HepG2 (cell line): Measurements from ENCODE around the gene COL26A1. TPM values are rescaled to one million over a fixed set of nuclear protein-coding genes. Genes with fewer than 3 reads are reported as not detected.
"Not testable (repeated sequence)": the region's sequence is repeated elsewhere in the genome, so short reads cannot be mapped to it uniquely, and the experiment has no call there.

Experiments
- ATAC-seq: fragments of 200-7000 bp; cut with Tn5 transposase; 3 replicates; pipeline ENCODE4 v1.9.1; 2020; ENCODE audit warnings: mild to moderate bottlenecking, moderate library complexity
- BruUV-seq: library from RNA; stranded (reverse); fragments of 400-500 nt; replicated peaks from 2 replicates; lab custom pipeline; 2021; lab: Mats Ljungman, UMichigan
- CTCF ChIA-PET: fragments of 300-600 bp; formaldehyde crosslinking; extraction: SDS; loops from one replicate; lab custom pipeline; 2021; ENCODE audit warnings: low total read pairs, inconsistent platforms, low intra/inter-chr PET ratio; lab: Yijun Ruan, JAX
- POLR2A ChIA-PET: fragments of 350-600 bp; sonication (Branson Sonifier 250); formaldehyde crosslinking; loops from one replicate; lab custom pipeline; 2020; ENCODE audit warnings: antibody characterized with exemption, inconsistent platforms; lab: Yijun Ruan, JAX
- DNase-seq: peaks from one replicate; pipeline ENCODE4 v3.0.0-alpha.2; 2015; ENCODE audit warnings: low spot score
- FAIRE-seq: peaks from 3 replicates; lab custom pipeline; 2011; peaks lifted over from hg19 to GRCh38; lab: Jason Lieb, UNC
- H2AFZ ChIP-seq: one replicate; pipeline ENCODE4 v1.6.1; 2011; ENCODE audit warnings: low read length, inconsistent platforms
- H3K27ac ChIP-seq: fragments of 300-600 bp; 3 replicates; pipeline ENCODE4 v1.8.0; 2011; ENCODE audit warnings: mixed run types, mild to moderate bottlenecking, mixed read lengths, low read length, inconsistent platforms; ENCODE audit not compliant: insufficient read depth; ENCODE audit errors: extremely low read length
- H3K27me3 ChIP-seq, 2 experiments: fragments of 200-600 bp in 1 of 2; 2 replicates in 1 of 2; 3 replicates in 1 of 2; pipeline versions ENCODE4 v1.6.0 to v1.8.0; 2011; ENCODE audit warnings: low read length in 2 of 2, mild to moderate bottlenecking in 2 of 2, moderate library complexity in 2 of 2, inconsistent platforms in 1 of 2; ENCODE audit not compliant: insufficient read depth in 2 of 2, control insufficient read depth in 1 of 2
- H3K36me3 ChIP-seq, 2 experiments: fragments of 200-600 bp in 1 of 2; replicated peaks in 1 of 2; 2 replicates in 1 of 2; 3 replicates in 1 of 2; pipeline versions ENCODE4 v1.5.1 to v1.8.0; 2011; ENCODE audit warnings: low read length in 2 of 2, inconsistent platforms in 1 of 2; ENCODE audit not compliant: insufficient read depth in 2 of 2, control insufficient read depth in 1 of 2
- H3K4me1 ChIP-seq: 2 replicates; pipeline ENCODE4 v1.5.1; 2012; ENCODE audit warnings: low read length, inconsistent platforms; ENCODE audit not compliant: insufficient read depth
- H3K4me2 ChIP-seq: 2 replicates; pipeline ENCODE4 v1.6.0; 2011; ENCODE audit warnings: low read depth, low read length, inconsistent platforms
- H3K4me3 ChIP-seq, 3 experiments: fragments of 200-600 bp in 1 of 3; sonication (generic), shearing (Covaris generic) in 1 of 3; replicated peaks in 1 of 3; 2 replicates each; pipeline ENCODE4 v1.5.1; 2011 to 2016; ENCODE audit warnings: low read length in 3 of 3, inconsistent platforms in 2 of 3, low read depth in 2 of 3, mild to moderate bottlenecking in 2 of 3, control low read depth in 1 of 3, mixed read lengths in 1 of 3; ENCODE audit not compliant: insufficient read depth in 1 of 3
- H3K79me2 ChIP-seq: one replicate; pipeline ENCODE4 v1.6.1; 2011; ENCODE audit warnings: low read length, inconsistent platforms; ENCODE audit not compliant: insufficient read depth
- H3K9ac ChIP-seq: 2 replicates; pipeline ENCODE4 v1.6.0; 2011; ENCODE audit warnings: mild to moderate bottlenecking, low read depth, low read length, inconsistent platforms; ENCODE audit not compliant: insufficient read depth
- H3K9me3 ChIP-seq: 2 replicates; pipeline ENCODE4 v1.5.1; 2012; ENCODE audit warnings: mild to moderate bottlenecking, low read length
- H4K20me1 ChIP-seq: 2 replicates; pipeline ENCODE4 v1.6.0; 2011; ENCODE audit warnings: inconsistent platforms, mild to moderate bottlenecking, low read length, moderate library complexity; ENCODE audit not compliant: insufficient read depth
- AGO2 ChIP-seq: fragments of 200-400 bp; formaldehyde crosslinking; optimal IDR thresholded peaks from 2 replicates; pipeline ENCODE3; 2017; ENCODE audit warnings: mild to moderate bottlenecking, low read depth, low read length, moderate library complexity
- ZNF513 ChIP-seq: sonication (generic); formaldehyde crosslinking; conservative IDR thresholded peaks from 2 replicates; pipeline ENCODE4 v1.5.0; 2020; ENCODE audit warnings: missing genetic modification reagents
- WGBS: methylation state at CpG from one replicate; pipeline ENCODE4 v1.1.6; 2017; ENCODE audit warnings: low lambda C conversion rate; 5-methylcytosine and 5-hydroxymethylcytosine counted together
- in situ Hi-C: cut with HindIII; loops from 2 replicates; pipeline ENCODE4 v1.10.0; 2017; ENCODE audit warnings: low pct_unique_long_range_greater_than_20kb; ENCODE audit not compliant: extremely low pct_ligation_motif_present
- intact Hi-C: fragments of 100-400 bp; cut with micrococcal nuclease; formaldehyde crosslinking; loops from one replicate; pipeline ENCODE4 v1.10.0; 2022; ENCODE audit not compliant: unreplicated experiment
- polyA plus RNA-seq, 8 experiments: library from polyadenylated mRNA; depleted of rRNA in 3 of 8; stranded (reverse) in 7 of 8; unstranded in 1 of 8; fragments of >200 nt; fragmentation: Illumina TruSeq in 4 of 8; extraction: Trizol in 4 of 8; gene quantifications; 2 replicates each; pipeline versions ENCODE4 v1.2.1 to v1.2.3, GENCODE V29; 2011 to 2016; ENCODE audit warnings: low read depth in 4 of 8, missing spikeins in 1 of 8, mixed read lengths in 1 of 8; ENCODE audit not compliant: insufficient read depth in 1 of 8
- total RNA-seq, 5 experiments: library from RNA; depleted of rRNA; stranded (reverse); fragments of >200 nt; fragmentation: Illumina TruSeq; extraction: Trizol; gene quantifications; 2 replicates each; pipeline ENCODE4 v1.2.3, GENCODE V29; 2016; ENCODE audit warnings: low read depth in 1 of 5

COL26A1 gene
- total and polyA plus RNA-seq, 2 of the 13 experiments (the other 11 are each of a cell fraction or from before 2014, with no cell fraction given): 7.8 to 9.2 TPM

- no peak for TF ChIP-seq AGO2
- TF ChIP-seq ZNF513 (CRISPR knock-in tag): no peak
Observed at GRCh38 chr7:101488826-101489572, 126.3 kb downstream of the COL26A1 start (continued).

- CTCF ChIA-PET, H3K36me3 ChIP-seq, H3K27ac ChIP-seq, H3K79me2 ChIP-seq, in situ Hi-C loops, H3K4me2 ChIP-seq, intact Hi-C loops, ATAC-seq, FAIRE-seq, H3K4me1 ChIP-seq, H3K9me3 ChIP-seq, H4K20me1 ChIP-seq, H3K9ac ChIP-seq, DNase-seq, BruUV-seq, POLR2A ChIA-PET, H3K4me3 ChIP-seq, H2AFZ ChIP-seq, H3K27me3 ChIP-seq: not testable (repeated sequence)
- WGBS: 90% methylated on average over 8 of the region's 9 CpGs
Observed at GRCh38 chr7:101490439-101490838, 127.8 kb downstream of the COL26A1 start.

GRCh38 chr7:101491442-101491841 lies 128.8 kb downstream of the COL26A1 start:
- CTCF ChIA-PET, intact Hi-C loops, H3K9me3 ChIP-seq, H2AFZ ChIP-seq, in situ Hi-C loops, H3K4me2 ChIP-seq, FAIRE-seq, DNase-seq, ATAC-seq, H3K27ac ChIP-seq, H3K9ac ChIP-seq, POLR2A ChIA-PET, H3K4me1 ChIP-seq, H3K36me3 ChIP-seq, H4K20me1 ChIP-seq, BruUV-seq, H3K27me3 ChIP-seq, H3K4me3 ChIP-seq, H3K79me2 ChIP-seq: not testable (repeated sequence)
- 93% methylated on average over 4 of the region's 4 CpGs for WGBS
